HepG2 (cell line): ENCODE data around the gene IKZF2. TPM values are rescaled to one million over a fixed set of nuclear protein-coding genes. Genes with fewer than 3 reads are reported as not detected.

Source experiments
- ATAC-seq: fragments of 200-7000 bp; cut with Tn5 transposase; 3 replicates; pipeline ENCODE4 v1.9.1; 2020; ENCODE audit warnings: mild to moderate bottlenecking, moderate library complexity
- BruUV-seq: library from RNA; stranded (reverse); fragments of 400-500 nt; replicated peaks from 2 replicates; lab custom pipeline; 2021; lab: Mats Ljungman, UMichigan
- CTCF ChIA-PET: fragments of 300-600 bp; formaldehyde crosslinking; extraction: SDS; loops from one replicate; lab custom pipeline; 2021; ENCODE audit warnings: low total read pairs, inconsistent platforms, low intra/inter-chr PET ratio; lab: Yijun Ruan, JAX
- POLR2A ChIA-PET: fragments of 350-600 bp; sonication (Branson Sonifier 250); formaldehyde crosslinking; loops from one replicate; lab custom pipeline; 2020; ENCODE audit warnings: antibody characterized with exemption, inconsistent platforms; lab: Yijun Ruan, JAX
- DNase-seq: peaks from one replicate; pipeline ENCODE4 v3.0.0-alpha.2; 2015; ENCODE audit warnings: low spot score
- FAIRE-seq: peaks from 3 replicates; lab custom pipeline; 2011; peaks lifted over from hg19 to GRCh38; lab: Jason Lieb, UNC
- H2AFZ ChIP-seq: one replicate; pipeline ENCODE4 v1.6.1; 2011; ENCODE audit warnings: low read length, inconsistent platforms
- H3K27ac ChIP-seq: fragments of 300-600 bp; 3 replicates; pipeline ENCODE4 v1.8.0; 2011; ENCODE audit warnings: mixed run types, mild to moderate bottlenecking, mixed read lengths, low read length, inconsistent platforms; ENCODE audit not compliant: insufficient read depth; ENCODE audit errors: extremely low read length
- H3K27me3 ChIP-seq, 2 experiments: fragments of 200-600 bp in 1 of 2; 2 replicates in 1 of 2; 3 replicates in 1 of 2; pipeline versions ENCODE4 v1.6.0 to v1.8.0; 2011; ENCODE audit warnings: low read length in 2 of 2, mild to moderate bottlenecking in 2 of 2, moderate library complexity in 2 of 2, inconsistent platforms in 1 of 2; ENCODE audit not compliant: insufficient read depth in 2 of 2, control insufficient read depth in 1 of 2
- H3K36me3 ChIP-seq, 2 experiments: fragments of 200-600 bp in 1 of 2; replicated peaks in 1 of 2; 2 replicates in 1 of 2; 3 replicates in 1 of 2; pipeline versions ENCODE4 v1.5.1 to v1.8.0; 2011; ENCODE audit warnings: low read length in 2 of 2, inconsistent platforms in 1 of 2; ENCODE audit not compliant: insufficient read depth in 2 of 2, control insufficient read depth in 1 of 2
- H3K4me1 ChIP-seq: 2 replicates; pipeline ENCODE4 v1.5.1; 2012; ENCODE audit warnings: low read length, inconsistent platforms; ENCODE audit not compliant: insufficient read depth
- H3K4me2 ChIP-seq: 2 replicates; pipeline ENCODE4 v1.6.0; 2011; ENCODE audit warnings: low read depth, low read length, inconsistent platforms
- H3K4me3 ChIP-seq, 3 experiments: fragments of 200-600 bp in 1 of 3; sonication (generic), shearing (Covaris generic) in 1 of 3; replicated peaks in 1 of 3; 2 replicates each; pipeline ENCODE4 v1.5.1; 2011 to 2016; ENCODE audit warnings: low read length in 3 of 3, inconsistent platforms in 2 of 3, low read depth in 2 of 3, mild to moderate bottlenecking in 2 of 3, control low read depth in 1 of 3, mixed read lengths in 1 of 3; ENCODE audit not compliant: insufficient read depth in 1 of 3
- H3K79me2 ChIP-seq: one replicate; pipeline ENCODE4 v1.6.1; 2011; ENCODE audit warnings: low read length, inconsistent platforms; ENCODE audit not compliant: insufficient read depth
- H3K9ac ChIP-seq: 2 replicates; pipeline ENCODE4 v1.6.0; 2011; ENCODE audit warnings: mild to moderate bottlenecking, low read depth, low read length, inconsistent platforms; ENCODE audit not compliant: insufficient read depth
- H3K9me3 ChIP-seq: 2 replicates; pipeline ENCODE4 v1.5.1; 2012; ENCODE audit warnings: mild to moderate bottlenecking, low read length
- H4K20me1 ChIP-seq: 2 replicates; pipeline ENCODE4 v1.6.0; 2011; ENCODE audit warnings: inconsistent platforms, mild to moderate bottlenecking, low read length, moderate library complexity; ENCODE audit not compliant: insufficient read depth
- ATF4 ChIP-seq, 2 experiments: fragments of 450-650 bp in 1 of 2; sonication (generic) in 1 of 2; formaldehyde crosslinking; IDR thresholded peaks; 2 replicates each; pipeline versions ENCODE4 v1.5.0 to v1.8.0; 2020 to 2022; ENCODE audit warnings: mild to moderate bottlenecking in 1 of 2, missing genetic modification reagents in 1 of 2
- ATF7 ChIP-seq, 2 experiments: fragments of 450-650 bp in 1 of 2; sonication (generic) in 1 of 2; formaldehyde crosslinking in 1 of 2; IDR thresholded peaks; 2 replicates each; pipeline versions ENCODE4 v1.4.0 to v1.6.1; 2016 to 2020; ENCODE audit warnings: antibody characterized with exemption in 1 of 2, mild to moderate bottlenecking in 1 of 2, missing genetic modification reagents in 1 of 2
- CEBPB ChIP-seq: IDR thresholded peaks from 2 replicates; pipeline ENCODE4 v1.6.1; 2011; ENCODE audit warnings: low read depth, low read length, improper control_type of control experiment, borderline replicate concordance
- CEBPG ChIP-seq: IDR thresholded peaks from 2 replicates; pipeline ENCODE4 v1.6.1; 2016
- FOXK1 ChIP-seq: sonication (generic); formaldehyde crosslinking; IDR thresholded peaks from 2 replicates; pipeline ENCODE4 v1.4.0; 2020; ENCODE audit warnings: low read depth, missing genetic modification reagents, borderline replicate concordance
- HOXA3 ChIP-seq: sonication (generic); formaldehyde crosslinking; IDR thresholded peaks from 2 replicates; pipeline ENCODE4 v1.5.0; 2020; ENCODE audit warnings: missing genetic modification reagents
- PLRG1 ChIP-seq: fragments of 450-650 bp; conservative IDR thresholded peaks from 2 replicates; pipeline ENCODE4 v1.6.1; 2016
- POGK ChIP-seq: sonication (generic); formaldehyde crosslinking; conservative IDR thresholded peaks from 2 replicates; pipeline ENCODE4 v1.8.0; 2022; ENCODE audit warnings: mild to moderate bottlenecking, moderate library complexity, missing genetic modification reagents
- RAD51 ChIP-seq: fragments of 450-650 bp; IDR thresholded peaks from 2 replicates; pipeline ENCODE4 v1.6.1; 2016; ENCODE audit warnings: borderline replicate concordance
- SKI ChIP-seq: fragments of 450-650 bp; IDR thresholded peaks from one replicate; pipeline ENCODE4 v1.6.1; 2018; ENCODE audit warnings: mild to moderate bottlenecking; ENCODE audit not compliant: partially characterized antibody
- ZNF337 ChIP-seq: sonication (generic); formaldehyde crosslinking; IDR thresholded peaks from 2 replicates; pipeline ENCODE4 v1.5.1; 2020; ENCODE audit warnings: missing genetic modification reagents, low read depth, mild to moderate bottlenecking, borderline replicate concordance
- in situ Hi-C: cut with HindIII; loops from 2 replicates; pipeline ENCODE4 v1.10.0; 2017; ENCODE audit warnings: low pct_unique_long_range_greater_than_20kb; ENCODE audit not compliant: extremely low pct_ligation_motif_present
- intact Hi-C: fragments of 100-400 bp; cut with micrococcal nuclease; formaldehyde crosslinking; loops from one replicate; pipeline ENCODE4 v1.10.0; 2022; ENCODE audit not compliant: unreplicated experiment
- polyA plus RNA-seq, 8 experiments: library from polyadenylated mRNA; depleted of rRNA in 3 of 8; stranded (reverse) in 7 of 8; unstranded in 1 of 8; fragments of >200 nt; fragmentation: Illumina TruSeq in 4 of 8; extraction: Trizol in 4 of 8; gene quantifications; 2 replicates each; pipeline versions ENCODE4 v1.2.1 to v1.2.3, GENCODE V29; 2011 to 2016; ENCODE audit warnings: low read depth in 4 of 8, missing spikeins in 1 of 8, mixed read lengths in 1 of 8; ENCODE audit not compliant: insufficient read depth in 1 of 8
- total RNA-seq, 5 experiments: library from RNA; depleted of rRNA; stranded (reverse); fragments of >200 nt; fragmentation: Illumina TruSeq; extraction: Trizol; gene quantifications; 2 replicates each; pipeline ENCODE4 v1.2.3, GENCODE V29; 2016; ENCODE audit warnings: low read depth in 1 of 5

Gene IKZF2
- total and polyA plus RNA-seq, 2 of the 13 experiments (the other 11 are each of a cell fraction or from before 2014, with no cell fraction given) = 0.18 to 0.86 TPM

GRCh38 chr2:213151437-213152064 lies at the start of gene IKZF2 (continued):
- TF ChIP-seq FOXK1 (CRISPR knock-in tag) (no peak), PLRG1 (no peak), HOXA3 (CRISPR knock-in tag) (peak; percentile 66; the same call in 1 of the 2 replicates), SKI (peak; percentile 60)
- TF ChIP-seq, all 625 proteins: peak for 94

GRCh38 chr2:213199871-213200270 lies 48.5 kb upstream of the IKZF2 start:
- Histone ChIP-seq H3K27ac (no peak overlapping the region), H4K20me1 (no peaks in the 10 kb centered on the region), H3K4me3 (no peak overlapping the region), H3K9ac (no peak overlapping the region), H3K79me2 (no peaks in the 10 kb centered on the region), H2AFZ (no peak overlapping the region), H3K4me2 (no peak overlapping the region), H3K27me3 (no peaks in the 10 kb centered on the region), H3K36me3 (no peaks in the 10 kb centered on the region), H3K9me3 (no peaks in the 10 kb centered on the region), H3K4me1 (no peaks in the 10 kb centered on the region)
- TF ChIP-seq ATF7 (IDR thresholded peaks at IDR 0.05) = peak; percentile 76
- no peak for TF ChIP-seq ATF7 (CRISPR knock-in tag; IDR thresholded peaks at IDR 0.05)
- peak in 1 of 2 experiments; percentile 44; a peak in 1 of 4 replicates for TF ChIP-seq ATF4 (CRISPR knock-in tag; IDR thresholded peaks at IDR 0.05)
- TF ChIP-seq CEBPG (CRISPR knock-in tag) = peak; percentile 15; the same call in 1 of the 2 replicates
- TF ChIP-seq RAD51 = no peak
- peak; percentile 77 for TF ChIP-seq CEBPB
- no peak for TF ChIP-seq ZNF337 (CRISPR knock-in tag)
- TF ChIP-seq POGK (CRISPR knock-in tag) = no peak
- BruUV-seq = no TSS peak
- POLR2A ChIA-PET = no interaction called here
- ATAC-seq (no peak), DNase-seq (peak; percentile 6), FAIRE-seq (no peak)
- intact Hi-C loops (no loop called here), in situ Hi-C loops (no loop called here)
- CTCF ChIA-PET = no interaction called here
